GM23248 (cell line): ENCODE data around the gene LIN54. TPM values are rescaled to one million over a fixed set of nuclear protein-coding genes. Genes with fewer than 3 reads are reported as not detected.

Experiments
- DNase-seq: peaks from one replicate; pipeline ENCODE4 v3.0.0-alpha.2; 2015
- H2AFZ ChIP-seq: fragments of 200-600 bp; sonication (generic); 2 replicates; pipeline ENCODE4 v1.6.1; 2016; ENCODE audit warnings: antibody characterized with exemption
- H3F3A ChIP-seq: fragments of 200-600 bp; sonication (generic); 2 replicates; pipeline ENCODE4 v1.6.1; 2016; ENCODE audit warnings: mild to moderate bottlenecking, antibody characterized with exemption, mixed run types; ENCODE audit not compliant: insufficient read depth
- H3K27ac ChIP-seq: fragments of 200-600 bp; sonication (generic); 2 replicates; pipeline ENCODE4 v1.5.1; 2016; ENCODE audit warnings: mild to moderate bottlenecking
- H3K27me3 ChIP-seq: fragments of 200-600 bp; sonication (generic); replicated peaks from 2 replicates; pipeline ENCODE4 v1.6.1; 2016; ENCODE audit warnings: mild to moderate bottlenecking; ENCODE audit not compliant: insufficient read depth
- H3K36me3 ChIP-seq: fragments of 200-600 bp; sonication (generic); 2 replicates; pipeline ENCODE4 v1.6.1; 2016; ENCODE audit warnings: low read depth, mild to moderate bottlenecking
- H3K4me1 ChIP-seq: fragments of 200-600 bp; sonication (generic); 2 replicates; pipeline ENCODE4 v1.6.1; 2016; ENCODE audit warnings: mild to moderate bottlenecking; ENCODE audit not compliant: insufficient read depth
- H3K4me2 ChIP-seq: fragments of 200-600 bp; sonication (generic); one replicate; pipeline ENCODE4 v1.6.1; 2016; ENCODE audit warnings: mild to moderate bottlenecking; ENCODE audit not compliant: unreplicated experiment
- H3K4me3 ChIP-seq: fragments of 200-600 bp; sonication (generic); 2 replicates; pipeline ENCODE4 v1.5.1; 2016; ENCODE audit warnings: mild to moderate bottlenecking
- H3K79me2 ChIP-seq: fragments of 200-600 bp; sonication (generic); 2 replicates; pipeline ENCODE4 v1.6.1; 2016; ENCODE audit warnings: mild to moderate bottlenecking; ENCODE audit not compliant: insufficient read depth
- H3K9ac ChIP-seq: fragments of 200-600 bp; sonication (generic); 2 replicates; pipeline ENCODE4 v1.6.1; 2016; ENCODE audit warnings: mild to moderate bottlenecking
- H3K9me2 ChIP-seq: fragments of 200-600 bp; sonication (generic); 2 replicates; pipeline ENCODE4 v1.6.1; 2016; ENCODE audit warnings: mixed run types, mild to moderate bottlenecking, moderate library complexity; ENCODE audit not compliant: insufficient read depth
- H3K9me3 ChIP-seq: fragments of 200-600 bp; sonication (generic); one replicate; pipeline ENCODE4 v1.6.1; 2017; ENCODE audit warnings: low read depth
- H4K20me1 ChIP-seq: fragments of 200-600 bp; sonication (generic); 2 replicates; pipeline ENCODE4 v1.6.0; 2016; ENCODE audit not compliant: insufficient read depth
- EZH2 ChIP-seq: fragments of 200-600 bp; sonication (generic); IDR thresholded peaks from 2 replicates; pipeline ENCODE4 v1.6.1; 2018; ENCODE audit warnings: antibody characterized with exemption, mild to moderate bottlenecking; ENCODE audit not compliant: insufficient read depth, poor library complexity, severe bottlenecking
- EZH2phosphoT487 ChIP-seq: fragments of 200-600 bp; sonication (generic); IDR thresholded peaks from 2 replicates; pipeline ENCODE4 v1.6.1; 2018; ENCODE audit warnings: antibody characterized with exemption, moderate library complexity, mild to moderate bottlenecking, low read depth; ENCODE audit not compliant: insufficient read depth
- WGBS, 2 experiments: methylation state at CpG; one replicate each; pipeline ENCODE4 v1.1.6; 2015 to 2017; ENCODE audit warnings: low lambda C conversion rate in 2 of 2, low coverage in 1 of 2; ENCODE audit errors: missing lambda C conversion rate in 2 of 2; 5-methylcytosine and 5-hydroxymethylcytosine counted together
- in situ Hi-C: fragments of 300-500 bp; cut with MboI; formaldehyde crosslinking; loops from 2 replicates; pipeline ENCODE4 v1.15.0; 2020
- polyA plus RNA-seq: library from polyadenylated mRNA; unstranded; fragments of >200 nt; fragmentation: Nextera tagmentation; extraction: Ambion mirVana; gene quantifications from 2 replicates; pipeline ENCODE4 v1.2.1, GENCODE V29; 2016
- total RNA-seq: library from RNA; depleted of rRNA; stranded (reverse); fragments of >200 nt; shearing (Covaris generic); gene quantifications from 2 replicates; pipeline ENCODE4 v1.2.3, GENCODE V29; 2014

Gene LIN54
- total and polyA plus RNA-seq, 2 experiments from 2014 or later: 6.4 to 13.3 TPM

GRCh38 chr4:82975792-82976191, 34.8 kb downstream of the LIN54 start:
- Histone ChIP-seq H3K9me3 (no peaks in the 10 kb centered on the region), H3K27ac (no peak overlapping the region), H3K79me2 (no peaks in the 10 kb centered on the region), H3F3A (no peaks in the 10 kb centered on the region), H3K9ac (no peak overlapping the region), H3K4me3 (no peak overlapping the region), H3K36me3 (0 out of 2 replicates have a peak, but pooled peaks cover 10% of the 10 kb centered on the region), H2AFZ (no peak overlapping the region), H3K27me3 (no peaks in the 10 kb centered on the region), H3K4me1 (no peaks in the 10 kb centered on the region), H3K4me2 (no peak overlapping the region), H4K20me1 (no peaks in the 10 kb centered on the region), H3K9me2 (no peaks in the 10 kb centered on the region)
- in situ Hi-C loops: no loop called here
- DNase-seq: peak; percentile 14
- 83 to 85% methylated on average over 2 of the region's 2 CpGs for WGBS, 2 experiments
- no peak for TF ChIP-seq EZH2
- no peak for TF ChIP-seq EZH2phosphoT487

DNA sequence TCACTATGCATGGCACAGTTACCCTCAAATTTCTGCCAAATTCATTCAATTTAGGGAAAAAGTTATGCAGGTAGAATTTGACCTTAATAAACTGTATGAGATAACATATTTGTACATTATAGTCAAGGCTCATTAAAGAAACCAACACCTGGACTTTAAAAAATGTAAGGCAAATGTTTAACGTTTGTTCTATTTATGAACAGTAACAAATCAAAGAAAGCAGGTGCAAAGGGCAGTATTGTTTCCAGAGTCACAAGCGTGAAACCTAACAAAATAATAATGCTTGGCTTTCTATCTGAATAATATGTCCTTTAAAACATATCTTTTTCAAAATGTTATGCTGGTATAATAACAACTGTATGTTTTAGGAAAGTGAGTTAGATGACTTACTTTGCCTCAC, 41.2 kb downstream of the LIN54 start:
- peaks cover 26% of the 10 kb centered on the region for H3K36me3 ChIP-seq
- H4K20me1 ChIP-seq: no peaks in the 10 kb centered on the region
- H2AFZ ChIP-seq: no peak overlapping the region
- in situ Hi-C loops: no loop called here
- TF ChIP-seq EZH2phosphoT487: no peak
- H3K9me2 ChIP-seq: no peaks in the 10 kb centered on the region
- H3K4me1 ChIP-seq: no peaks in the 10 kb centered on the region
- no peak for DNase-seq
- H3K9me3 ChIP-seq: no peaks in the 10 kb centered on the region
- H3K27me3 ChIP-seq: no peaks in the 10 kb centered on the region
- no peak overlapping the region for H3K4me3 ChIP-seq
- H3K79me2 ChIP-seq: no peaks in the 10 kb centered on the region
- H3K27ac ChIP-seq: no peak overlapping the region
- H3K4me2 ChIP-seq: no peak overlapping the region
- WGBS, 2 experiments: 73 to 74% methylated on average over 2 of the region's 2 CpGs
- H3K9ac ChIP-seq: no peak overlapping the region
- no peaks in the 10 kb centered on the region for H3F3A ChIP-seq

GRCh38 chr4:82968972-82969371, 41.7 kb downstream of the LIN54 start:
- no peak overlapping the region for H3K4me2 ChIP-seq
- no peaks in the 10 kb centered on the region for H3F3A ChIP-seq
- TF ChIP-seq EZH2phosphoT487: no peak
- no peak for DNase-seq
- in situ Hi-C loops: no loop called here
- no peak overlapping the region for H3K27ac ChIP-seq
- no peaks in the 10 kb centered on the region for H4K20me1 ChIP-seq
- H3K79me2 ChIP-seq: no peaks in the 10 kb centered on the region
- peaks cover 29% of the 10 kb centered on the region for H3K36me3 ChIP-seq
- H3K4me3 ChIP-seq: no peak overlapping the region
- no peaks in the 10 kb centered on the region for H3K27me3 ChIP-seq
- WGBS, 2 experiments: 88 to 91% methylated on average over 4 of the region's 4 CpGs
- H3K4me1 ChIP-seq: no peaks in the 10 kb centered on the region
- H3K9me3 ChIP-seq: no peaks in the 10 kb centered on the region
- no peak overlapping the region for H3K9ac ChIP-seq
- H2AFZ ChIP-seq: no peak overlapping the region
- H3K9me2 ChIP-seq: no peaks in the 10 kb centered on the region

DNA sequence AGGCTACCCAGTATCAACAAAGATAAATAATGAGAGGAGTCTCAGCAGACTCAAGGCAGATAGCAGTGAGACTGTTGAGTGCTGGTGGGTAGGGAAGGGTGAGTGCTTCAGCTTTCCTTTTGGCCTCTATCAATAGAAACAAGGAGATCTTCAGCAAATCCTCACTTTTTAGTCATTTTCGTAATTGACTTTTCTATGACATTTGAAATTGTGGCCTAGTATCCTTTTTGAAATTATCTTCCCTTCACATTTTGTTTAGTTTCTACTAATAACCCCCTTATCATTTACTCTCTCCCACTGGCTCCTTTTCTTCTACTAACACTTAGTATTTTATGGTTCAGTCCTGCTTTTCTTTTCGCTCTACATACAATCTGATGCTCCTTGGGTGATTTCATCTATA, 44.9 kb downstream of the LIN54 start:
- Histone ChIP-seq H3K79me2 (no peaks in the 10 kb centered on the region), H3K4me1 (no peaks in the 10 kb centered on the region), H3K4me2 (no peak overlapping the region), H3K27ac (no peak overlapping the region), H3K9me3 (no peaks in the 10 kb centered on the region), H2AFZ (no peak overlapping the region), H3K9ac (no peak overlapping the region), H3K27me3 (no peaks in the 10 kb centered on the region), H3K4me3 (no peak overlapping the region), H3K9me2 (no peaks in the 10 kb centered on the region), H3F3A (no peaks in the 10 kb centered on the region), H4K20me1 (no peaks in the 10 kb centered on the region), H3K36me3 (peaks cover 29% of the 10 kb centered on the region)
- in situ Hi-C loops: no loop called here
- WGBS, 2 experiments: 94 to 100% methylated on average over 2 of the region's 2 CpGs
- TF ChIP-seq EZH2: no peak
- TF ChIP-seq EZH2phosphoT487: no peak
- no peak for DNase-seq

GRCh38 chr4:82957045-82957444, 53.6 kb downstream of the LIN54 start:
- no peaks in the 10 kb centered on the region for H3K9me3 ChIP-seq
- no peak overlapping the region for H3K27ac ChIP-seq
- H4K20me1 ChIP-seq: no peaks in the 10 kb centered on the region
- in situ Hi-C loops: no loop called here
- H2AFZ ChIP-seq: no peak overlapping the region
- peaks cover 8% of the 10 kb centered on the region; the same call in 1 of the 2 replicates for H3K36me3 ChIP-seq
- 96 to 100% methylated on average over 1 of the region's 1 CpG for WGBS, 2 experiments
- no peak overlapping the region for H3K4me3 ChIP-seq
- no peaks in the 10 kb centered on the region for H3K9me2 ChIP-seq
- H3K9ac ChIP-seq: no peak overlapping the region
- H3K79me2 ChIP-seq: no peaks in the 10 kb centered on the region; the same call in 1 of the 2 replicates
- TF ChIP-seq EZH2 (no peak), EZH2phosphoT487 (no peak)
- DNase-seq: no peak
- no peaks in the 10 kb centered on the region for H3K27me3 ChIP-seq
- no peaks in the 10 kb centered on the region for H3K4me1 ChIP-seq
- no peak overlapping the region for H3K4me2 ChIP-seq
- H3F3A ChIP-seq: no peaks in the 10 kb centered on the region
